ENCODE measurements around the gene FLACC1.
"Not testable (repeated sequence)": the region's sequence is repeated elsewhere in the genome, so short reads cannot be mapped to it uniquely, and the experiment has no call there.

FLACC1 gene

DNA sequence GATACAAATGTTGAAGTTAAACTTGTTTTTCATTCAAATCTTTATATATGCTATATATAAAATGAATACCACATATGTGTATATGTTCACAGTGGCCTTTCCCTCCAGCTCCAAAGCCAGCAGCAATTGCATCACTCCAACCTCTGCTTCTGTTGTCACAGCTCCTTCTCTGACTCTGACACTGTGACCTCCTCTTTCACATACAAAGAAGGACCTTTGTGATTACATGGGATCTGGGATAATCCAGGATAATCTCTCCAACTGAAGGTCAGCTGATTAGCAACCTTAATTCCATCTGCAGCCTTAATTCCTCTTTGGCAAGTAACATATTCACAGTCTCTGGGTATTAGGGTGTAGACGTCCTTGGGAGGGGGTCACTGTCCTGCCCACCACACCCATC, 8.4 kb downstream of the FLACC1 start:
- DNase-seq (ENCODE audit: low read depth): no peak

GRCh38 chr2:201347138-201347537, 10.0 kb downstream of the FLACC1 start:
- no peak for DNase-seq (ENCODE audit: low read depth)

- DNase-seq (ENCODE audit: low read depth): no peak
Measured at GRCh38 chr2:201345625-201346213, 11.4 kb downstream of the FLACC1 start.

DNA sequence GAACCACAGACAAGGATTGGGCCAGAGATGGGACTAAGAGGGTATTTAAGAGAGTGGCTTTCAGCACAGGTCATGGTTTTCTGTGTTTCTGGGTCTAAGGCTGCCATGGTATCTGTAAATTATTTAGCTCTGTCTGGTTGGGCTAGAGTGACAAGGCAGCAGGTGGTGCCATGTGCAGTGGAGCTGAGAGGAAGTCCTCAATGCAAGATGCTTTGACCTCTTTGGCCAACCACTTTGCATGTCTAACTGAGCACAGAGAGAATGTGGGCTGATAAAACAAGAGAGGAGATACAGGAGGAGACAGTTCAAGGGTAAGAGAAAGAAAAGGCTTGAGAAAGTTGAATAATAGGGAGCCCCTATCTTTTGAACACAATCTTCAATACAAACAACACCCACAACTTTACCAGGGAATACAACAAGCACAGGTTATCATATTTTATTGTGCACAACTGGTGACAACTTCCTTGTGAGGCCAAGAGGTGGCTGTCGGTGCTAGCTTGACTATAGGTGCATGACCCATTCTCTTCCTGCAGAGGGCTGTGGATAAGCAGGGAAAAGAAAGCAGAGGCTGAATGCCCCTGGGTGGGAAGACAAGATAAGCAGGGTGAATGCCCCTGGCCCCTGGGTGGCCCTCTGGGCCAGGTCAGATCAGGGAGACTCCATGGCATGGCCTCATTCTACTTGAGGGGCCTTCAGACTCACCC, 12.3 kb downstream of the FLACC1 start:
- no peak for DNase-seq (ENCODE audit: low read depth)

GRCh38 chr2:201343559-201343958, 13.6 kb downstream of the FLACC1 start:
- no peak for DNase-seq (ENCODE audit: low read depth)

GRCh38 chr2:201342923-201343322, 14.2 kb downstream of the FLACC1 start:
- no peak for DNase-seq (ENCODE audit: low read depth)

GRCh38 chr2:201329409-201329808, 27.7 kb downstream of the FLACC1 start:
- DNase-seq (ENCODE audit: low read depth): no peak

DNA sequence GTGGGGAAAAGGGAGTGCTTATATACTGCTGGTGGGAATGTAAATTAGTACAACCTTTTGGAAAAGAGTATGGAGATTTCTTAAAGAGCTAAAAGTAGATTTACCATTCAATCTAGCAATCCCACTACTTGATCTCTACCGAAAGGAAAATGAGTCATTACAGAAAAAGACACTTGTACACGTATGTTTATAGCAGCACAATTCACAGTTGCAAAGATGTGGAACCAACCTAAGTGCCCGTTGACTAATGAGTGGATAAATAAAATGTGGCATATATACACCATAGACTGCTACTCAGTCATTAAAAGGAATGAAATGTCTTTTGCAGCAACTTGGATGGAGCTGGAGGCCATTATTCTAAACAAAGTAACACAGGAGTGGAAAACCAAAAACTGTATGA, 29.5 kb downstream of the FLACC1 start:
- DNase-seq (ENCODE audit: low read depth): no peak

GRCh38 chr2:201322772-201323171, 34.4 kb downstream of the FLACC1 start:
- DNase-seq (ENCODE audit: low read depth): no peak

DNA sequence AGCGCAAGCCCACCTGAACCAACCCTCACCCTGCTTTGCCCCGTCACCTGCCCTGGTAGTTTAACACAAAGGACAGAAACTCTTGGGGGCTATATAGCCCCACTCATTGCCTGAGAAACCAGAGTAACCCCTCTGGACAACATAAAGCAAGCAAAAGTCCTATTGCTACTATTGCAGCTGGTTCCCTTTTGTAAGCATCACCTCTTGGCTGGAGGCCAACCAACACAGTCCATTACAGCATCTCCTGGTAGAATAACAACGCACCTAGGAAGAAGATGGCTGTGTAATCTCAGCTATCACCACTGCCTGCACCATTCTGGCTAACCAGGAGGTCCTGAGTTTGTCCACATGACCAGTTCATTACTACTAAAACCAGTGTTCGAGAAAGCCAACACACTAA, 36.4 kb downstream of the FLACC1 start:
- DNase-seq (ENCODE audit: low read depth): no peak

GRCh38 chr2:201320257-201320656, 36.9 kb downstream of the FLACC1 start:
- DNase-seq (ENCODE audit: low read depth): no peak

DNA sequence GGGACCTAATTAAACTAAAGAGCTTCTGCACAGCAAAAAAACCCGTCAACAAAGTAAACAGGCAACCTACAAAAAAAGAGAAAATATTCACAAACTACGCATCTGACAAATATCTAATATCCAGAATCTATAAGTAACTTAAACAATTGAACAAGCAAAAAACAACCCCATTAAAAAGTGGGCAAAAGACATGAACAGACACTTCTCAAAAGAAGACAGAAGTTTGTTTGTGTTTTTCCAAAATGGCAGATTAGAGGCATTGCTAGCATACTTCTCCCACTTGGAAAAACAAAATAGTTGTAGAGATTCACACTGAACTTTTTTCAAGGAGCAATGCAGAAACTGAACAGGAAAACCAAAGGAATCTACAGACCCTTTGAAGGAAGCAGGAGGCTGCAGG, 37.6 kb downstream of the FLACC1 start:
- DNase-seq (ENCODE audit: low read depth): no peak

DNA sequence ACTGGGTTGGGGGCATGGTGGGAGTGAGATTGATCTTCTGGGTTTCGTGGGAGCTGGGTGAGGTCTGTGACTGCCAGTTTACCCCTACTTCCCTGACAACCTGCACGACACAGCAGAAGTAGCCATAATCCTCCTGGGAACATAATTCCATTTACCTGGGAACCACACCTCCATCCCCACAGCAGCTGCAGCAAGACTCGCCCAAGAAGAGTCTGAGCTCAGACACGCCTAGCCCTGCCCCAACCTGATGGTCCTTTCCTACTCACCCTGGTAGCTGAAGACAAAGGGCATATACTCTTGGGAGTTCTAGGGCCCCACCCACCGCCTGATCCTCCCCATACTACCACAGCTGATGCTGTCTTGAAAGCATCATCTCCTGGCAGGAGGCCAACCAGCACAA, 43.8 kb downstream of the FLACC1 start:
- no peak for DNase-seq (ENCODE audit: low read depth)

DNA sequence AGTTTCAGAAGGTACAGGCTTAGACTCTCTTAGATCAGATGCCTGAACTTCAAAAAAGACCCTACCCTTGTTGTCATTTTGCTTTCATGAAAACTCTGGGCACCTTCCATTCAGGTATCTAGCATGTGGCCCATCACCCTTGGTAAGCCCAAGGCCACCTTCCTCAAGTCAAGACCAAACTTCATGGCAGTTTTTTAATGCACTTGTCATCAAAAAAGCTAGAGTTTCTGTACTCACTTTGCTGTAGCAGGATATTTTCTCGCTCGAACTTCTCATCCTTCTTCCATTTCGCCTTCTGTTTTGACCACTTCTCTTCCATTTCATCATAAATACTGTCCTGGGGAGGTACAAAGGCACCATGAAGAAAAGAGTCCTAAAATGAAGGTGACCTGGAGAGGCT, 48.2 kb downstream of the FLACC1 start:
- no peak for DNase-seq (ENCODE audit: low read depth)

DNA sequence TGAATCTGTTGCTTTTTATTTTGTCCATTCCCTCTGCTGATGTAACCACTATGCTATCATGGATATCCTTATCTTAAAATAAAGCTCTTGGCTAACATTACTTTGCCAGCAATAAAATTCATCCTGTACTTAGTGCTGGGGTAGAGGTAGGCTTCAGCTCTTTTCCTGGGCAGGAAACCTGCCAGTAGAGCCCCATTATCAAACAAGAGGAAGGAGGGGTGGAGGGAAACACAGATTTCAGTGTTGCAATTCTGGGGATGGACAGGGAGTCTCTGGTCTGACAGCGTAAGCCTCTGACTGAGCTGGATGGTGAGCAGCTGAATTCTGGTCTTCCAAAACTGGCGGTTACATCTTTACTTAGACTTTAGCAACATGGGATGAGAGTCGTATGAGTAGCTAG, 49.3 kb downstream of the FLACC1 start:
- no peak for DNase-seq (ENCODE audit: low read depth)

DNA sequence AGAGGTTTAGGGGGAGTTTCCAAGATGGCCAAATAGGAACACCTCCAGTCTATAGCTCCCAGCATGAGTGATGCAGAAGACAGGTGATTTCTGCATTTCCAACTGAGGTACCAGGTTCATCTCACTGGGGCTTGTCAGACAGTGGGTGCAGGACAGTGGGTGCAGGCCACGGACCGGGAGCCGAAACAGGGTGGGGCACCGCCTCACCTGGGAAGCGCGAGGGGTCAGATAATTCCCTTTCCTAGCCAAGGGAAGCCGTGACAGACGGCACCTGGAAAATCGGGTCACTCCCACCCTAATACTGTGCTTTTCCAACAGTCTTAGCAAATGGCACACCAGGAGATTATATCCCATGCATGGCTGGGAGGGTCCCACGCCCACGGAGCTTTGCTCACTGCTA, 57.2 kb downstream of the FLACC1 start:
- DNase-seq (ENCODE audit: low read depth): not testable (repeated sequence)

DNA sequence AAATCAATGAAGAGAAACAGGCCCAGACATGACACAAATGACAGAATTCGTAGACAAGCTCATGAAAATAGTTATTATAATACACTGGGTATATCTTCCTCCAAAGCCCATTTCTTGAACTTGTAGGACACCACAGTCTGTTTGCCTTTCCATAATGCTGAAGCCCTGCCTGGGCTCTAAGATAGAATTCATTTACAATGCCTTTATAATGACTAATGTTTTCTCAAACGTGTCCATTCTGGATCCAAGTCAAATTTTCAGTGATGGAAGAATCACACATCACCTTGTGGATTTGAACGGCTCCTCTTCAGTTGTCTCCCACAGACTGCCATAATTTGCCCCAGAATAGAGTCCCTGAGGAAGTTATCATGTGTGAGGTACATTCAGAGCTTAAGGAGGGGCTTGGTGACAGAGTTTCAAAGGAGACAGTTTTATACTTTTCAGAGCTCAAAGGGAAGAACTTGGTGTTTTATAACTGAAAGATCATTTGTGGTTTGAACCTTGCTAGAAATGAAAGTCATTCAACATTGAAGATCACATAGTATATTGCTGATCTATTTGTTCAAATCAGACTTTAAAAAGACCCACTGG, 58.6 kb downstream of the FLACC1 start:
- no peak for DNase-seq (ENCODE audit: low read depth)

DNA sequence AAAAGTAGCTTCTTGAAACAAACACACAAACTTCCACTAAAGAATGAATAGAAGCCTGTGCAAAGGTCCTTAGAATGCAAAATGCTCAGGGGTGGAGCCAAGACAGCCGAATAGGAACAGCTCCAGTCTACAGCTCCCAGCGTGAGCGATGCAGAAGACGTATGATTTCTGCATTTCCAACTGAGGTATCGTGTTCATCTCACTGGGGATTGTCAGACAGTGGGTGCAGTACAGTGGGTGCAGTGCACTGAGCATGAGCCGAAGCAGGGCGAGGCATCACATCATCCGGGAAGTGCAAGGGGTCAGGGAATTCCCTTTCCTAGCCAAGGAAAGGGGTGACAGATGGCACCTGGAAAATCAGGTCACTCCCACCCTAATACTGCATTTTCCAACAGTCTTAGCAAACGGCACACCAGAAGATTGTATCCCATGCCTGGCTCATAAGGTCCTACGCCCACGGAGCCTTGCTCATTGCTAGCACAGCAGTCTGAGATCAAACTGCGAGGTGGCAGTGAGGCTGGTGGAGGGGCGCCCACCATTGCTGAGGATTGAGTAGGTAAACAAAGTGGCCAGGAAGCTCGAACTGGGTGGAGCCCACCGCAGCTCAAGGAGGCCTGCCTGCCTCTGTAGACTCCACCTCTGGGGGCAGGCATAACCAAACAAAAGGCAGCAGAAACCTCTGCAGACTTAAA, 66.5 kb downstream of the FLACC1 start:
- DNase-seq (ENCODE audit: low read depth): not testable (repeated sequence)

- DNase-seq (ENCODE audit: low read depth): no peak
Measured at GRCh38 chr2:201285499-201285898, 71.6 kb downstream of the FLACC1 start.

DNA sequence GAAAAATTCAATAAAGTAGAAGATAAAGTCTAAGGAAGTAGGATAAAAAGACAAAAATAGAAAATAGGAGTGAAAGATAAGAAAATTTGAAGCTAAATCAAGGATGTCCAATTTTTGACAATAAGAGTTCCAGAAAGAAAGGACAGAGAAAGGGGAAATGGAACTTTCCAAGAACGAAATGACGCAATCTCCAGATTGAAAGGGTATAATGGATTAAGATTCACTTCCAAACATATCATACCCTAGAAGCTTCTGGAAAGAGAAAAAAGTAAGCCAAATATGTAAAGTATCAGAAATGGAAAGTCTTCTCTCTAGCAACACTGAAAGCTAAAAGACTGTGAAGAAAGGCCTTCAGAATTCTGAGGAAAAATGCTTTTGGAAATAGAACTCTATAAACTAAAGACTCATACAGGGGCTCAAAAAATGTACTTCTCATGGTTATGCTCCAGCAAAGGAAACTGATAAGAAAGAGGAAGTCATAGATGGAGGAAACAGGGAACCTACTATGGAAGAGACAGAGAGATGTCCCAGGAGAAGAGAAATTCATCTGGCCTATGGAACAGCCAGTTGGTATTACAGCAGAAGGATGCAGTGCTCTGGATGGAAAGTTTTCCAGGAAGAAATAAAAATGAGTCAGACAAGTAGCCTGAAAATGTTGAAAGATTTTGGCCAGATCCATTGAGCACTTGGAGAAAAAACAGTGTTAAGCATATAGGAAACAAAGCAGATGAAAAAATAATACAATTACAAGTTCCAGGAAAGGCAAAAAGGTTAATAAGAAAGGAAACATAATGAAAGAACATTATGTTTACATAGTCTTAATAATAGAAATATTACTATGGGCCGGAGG, 76.7 kb downstream of the FLACC1 start:
- no peak for DNase-seq (ENCODE audit: low read depth)

- DNase-seq (ENCODE audit: low read depth): no peak
Measured at GRCh38 chr2:201279079-201279478, 78.1 kb downstream of the FLACC1 start.

GRCh38 chr2:201276511-201276910, 80.6 kb downstream of the FLACC1 start:
- no peak for DNase-seq (ENCODE audit: low read depth)

Measured in stimulated activated CD8-positive, alpha-beta memory T cell treated with anti-CD3 and anti-CD28 coated beads, Interleukin-15, amount 100 ng/mL, for 24 hours (primary cell).